Stimulated activated CD8-positive, alpha-beta memory T cell treated with anti-CD3 and anti-CD28 coated beads, Interleukin-7, amount 100 ng/mL, for 24 hours (primary cell): ENCODE results near the gene GAL3ST1.
"Not testable (repeated sequence)": the region's sequence is repeated elsewhere in the genome, so short reads cannot be mapped to it uniquely, and the experiment has no call there.

Experiments used
- DNase-seq: peaks from one replicate; pipeline ENCODE4 v3.0.0-alpha.2; 2020; ENCODE audit warnings: low read depth

GAL3ST1 gene

GRCh38 chr22:30596886-30597285 is 22.4 kb upstream of the GAL3ST1 start:
- DNase-seq = no peak

GRCh38 chr22:30596199-30596598 is 21.7 kb upstream of the GAL3ST1 start:
- no peak for DNase-seq

- not testable (repeated sequence) for DNase-seq
Measured at GRCh38 chr22:30592360-30592713, 17.9 kb upstream of the GAL3ST1 start.

GRCh38 chr22:30591588-30592359 is 17.3 kb upstream of the GAL3ST1 start, which contains the start of gene PES1:
Gene PES1 (minus strand): TSS chr22:30591910. CDS start chr22:30591833, 77 bp downstream.
- peak; percentile 82 for DNase-seq

- DNase-seq = no peak
Measured at GRCh38 chr22:30591191-30591587, 16.7 kb upstream of the GAL3ST1 start.

GRCh38 chr22:30586414-30586813 is 11.9 kb upstream of the GAL3ST1 start:
- no peak for DNase-seq

GRCh38 chr22:30584441-30584840 is 10.0 kb upstream of the GAL3ST1 start:
- no peak for DNase-seq

GRCh38 chr22:30582788-30583545 is 8.5 kb upstream of the GAL3ST1 start:
- DNase-seq = no peak

- DNase-seq = no peak
Measured at GRCh38 chr22:30582051-30582450, 7.6 kb upstream of the GAL3ST1 start.

- no peak for DNase-seq
Measured at GRCh38 chr22:30580896-30581295, 6.4 kb upstream of the GAL3ST1 start.

- DNase-seq = no peak
Measured at GRCh38 chr22:30578481-30578880, 4.0 kb upstream of the GAL3ST1 start.

- DNase-seq = no peak
Measured at GRCh38 chr22:30575859-30576258, 1.4 kb upstream of the GAL3ST1 start.

- DNase-seq = no peak
Measured at GRCh38 chr22:30574997-30575671, 669 bp upstream of the GAL3ST1 start.

GRCh38 chr22:30573594-30574094 is 821 bp downstream of the GAL3ST1 start:
- DNase-seq = no peak

- DNase-seq = no peak
Measured at GRCh38 chr22:30572840-30573593, 1.4 kb downstream of the GAL3ST1 start.

- no peak for DNase-seq
Measured at GRCh38 chr22:30572210-30572609, 2.3 kb downstream of the GAL3ST1 start.

- DNase-seq = no peak
Measured at GRCh38 chr22:30569674-30570202, 4.7 kb downstream of the GAL3ST1 start.

- no peak for DNase-seq
Measured at GRCh38 chr22:30568137-30568805, 6.2 kb downstream of the GAL3ST1 start.

GRCh38 chr22:30567277-30567676 is 7.2 kb downstream of the GAL3ST1 start:
- not testable (repeated sequence) for DNase-seq

- DNase-seq = no peak
Measured at GRCh38 chr22:30566125-30566524, 8.3 kb downstream of the GAL3ST1 start.

- no peak for DNase-seq
Measured at GRCh38 chr22:30565341-30565740, 9.1 kb downstream of the GAL3ST1 start.
